H1 (cell line): Measurements from ENCODE around the gene TRAK1. TPM values are rescaled to one million over a fixed set of nuclear protein-coding genes. Genes with fewer than 3 reads are reported as not detected.

Experiments used
- CTCF ChIA-PET: fragments of 300-600 bp; sonication (Branson Sonifier 250); formaldehyde crosslinking; loops from one replicate; lab custom pipeline; 2021; ENCODE audit not compliant: partially characterized antibody; lab: Charles Lee
- POLR2A ChIA-PET: fragments of 300-600 bp; sonication (Branson Sonifier 250); formaldehyde crosslinking; loops from one replicate; lab custom pipeline; 2021; ENCODE audit warnings: inconsistent platforms; ENCODE audit not compliant: partially characterized antibody; lab: Charles Lee
- DNase-seq, 2 experiments: peaks; one replicate each; pipeline versions ENCODE4 v3.0.0 to v3.0.0-alpha.2; 2010 to 2022; ENCODE audit warnings: low spot score in 2 of 2, low read depth in 1 of 2, mixed read lengths in 1 of 2
- FAIRE-seq: peaks from 2 replicates; lab custom pipeline; 2011; peaks lifted over from hg19 to GRCh38; lab: Jason Lieb, UNC
- H2AFZ ChIP-seq: 2 replicates; pipeline ENCODE4 v1.8.1; 2012; ENCODE audit warnings: low read length, inconsistent platforms
- H2AK5ac ChIP-seq: 2 replicates; pipeline ENCODE4 v1.6.1; 2013; ENCODE audit warnings: low read depth, low read length
- H2BK120ac ChIP-seq: replicated peaks from 2 replicates; pipeline ENCODE3; 2013; ENCODE audit warnings: low read depth, low read length, inconsistent platforms
- H2BK12ac ChIP-seq: 2 replicates; pipeline ENCODE4 v1.6.1; 2013; ENCODE audit warnings: low read depth, low read length
- H2BK15ac ChIP-seq: 2 replicates; pipeline ENCODE4 v1.6.1; 2013; ENCODE audit warnings: low read length
- H2BK20ac ChIP-seq: 2 replicates; pipeline ENCODE4 v1.6.1; 2013; ENCODE audit warnings: low read length
- H2BK5ac ChIP-seq: 2 replicates; pipeline ENCODE4 v1.6.1; 2013; ENCODE audit warnings: low read depth, low read length
- H3K14ac ChIP-seq: 2 replicates; pipeline ENCODE4 v1.6.1; 2013; ENCODE audit warnings: inconsistent platforms; ENCODE audit not compliant: insufficient read length
- H3K18ac ChIP-seq: 2 replicates; pipeline ENCODE4 v1.6.1; 2013; ENCODE audit warnings: low read length; ENCODE audit errors: extremely low read depth
- H3K23ac ChIP-seq: 2 replicates; pipeline ENCODE4 v1.6.1; 2013; ENCODE audit warnings: inconsistent platforms; ENCODE audit not compliant: insufficient read length
- H3K23me2 ChIP-seq: 2 replicates; pipeline ENCODE4 v1.6.1; 2013; ENCODE audit warnings: low read depth, low read length
- H3K27ac ChIP-seq: 2 replicates; pipeline ENCODE4 v1.6.1; 2011; ENCODE audit warnings: low read depth, low read length, inconsistent platforms
- H3K27me3 ChIP-seq, 4 experiments: replicated peaks in 1 of 4; 1 replicate in 1 of 4; 2 replicates in 3 of 4; pipeline versions ENCODE4 v1.6.1 to v1.8.1; 2011 to 2013; ENCODE audit warnings: low read length in 3 of 4, mild to moderate bottlenecking in 3 of 4, inconsistent platforms in 2 of 4, mixed read lengths in 2 of 4, moderate library complexity in 1 of 4; ENCODE audit not compliant: control insufficient read depth in 3 of 4, insufficient read depth in 3 of 4; ENCODE audit errors: extremely low read depth in 1 of 4
- H3K36me3 ChIP-seq, 4 experiments: 2 replicates each; pipeline versions ENCODE4 v1.6.1 to v1.8.1; 2011 to 2013; ENCODE audit warnings: mild to moderate bottlenecking in 4 of 4, low read length in 3 of 4, moderate library complexity in 2 of 4, control low read depth in 1 of 4, inconsistent platforms in 1 of 4; ENCODE audit not compliant: insufficient read depth in 4 of 4, control insufficient read depth in 2 of 4
- H3K4ac ChIP-seq: replicated peaks from 2 replicates; pipeline ENCODE3; 2013; ENCODE audit warnings: low read length, low read depth, mixed read lengths, inconsistent platforms; ENCODE audit not compliant: insufficient read length
- H3K4me1 ChIP-seq, 4 experiments: replicated peaks in 1 of 4; 1 replicate in 1 of 4; 2 replicates in 3 of 4; pipeline versions ENCODE4 v1.6.1 to v1.8.1; 2011 to 2013; ENCODE audit warnings: low read length in 3 of 4, inconsistent platforms in 2 of 4, mixed read lengths in 1 of 4; ENCODE audit not compliant: insufficient read depth in 4 of 4, control insufficient read depth in 3 of 4
- H3K4me2 ChIP-seq, 2 experiments: 2 replicates each; pipeline versions ENCODE4 v1.6.1 to v1.8.1; 2011 to 2013; ENCODE audit warnings: low read depth in 2 of 2, low read length in 2 of 2, control low read depth in 1 of 2, inconsistent platforms in 1 of 2, mild to moderate bottlenecking in 1 of 2; ENCODE audit not compliant: insufficient read depth in 1 of 2
- H3K4me3 ChIP-seq, 4 experiments: fragments of 200-600, 300-600 bp in 1 of 4; sonication (generic), shearing (Covaris generic), sonication (Bioruptor Twin) in 1 of 4; 2 replicates each; pipeline versions ENCODE4 v1.5.1 to v1.8.1; 2011 to 2016; ENCODE audit warnings: low read length in 4 of 4, low read depth in 3 of 4, control low read depth in 2 of 4, inconsistent platforms in 2 of 4, mild to moderate bottlenecking in 2 of 4, mixed read lengths in 1 of 4, moderate library complexity in 1 of 4; ENCODE audit not compliant: insufficient read depth in 2 of 4; ENCODE audit errors: extremely low read depth in 1 of 4
- H3K56ac ChIP-seq: replicated peaks from 2 replicates; pipeline ENCODE3; 2013; ENCODE audit warnings: low read depth, mild to moderate bottlenecking, mixed read lengths, low read length, inconsistent platforms; ENCODE audit not compliant: insufficient read length
- H3K79me1 ChIP-seq: 2 replicates; pipeline ENCODE4 v1.6.1; 2013; ENCODE audit warnings: low read depth, low read length, control low read depth
- H3K79me2 ChIP-seq, 2 experiments: 2 replicates each; pipeline versions ENCODE4 v1.6.1 to v1.8.1; 2012 to 2013; ENCODE audit warnings: low read length in 2 of 2, mild to moderate bottlenecking in 2 of 2, inconsistent platforms in 1 of 2; ENCODE audit not compliant: insufficient read depth in 2 of 2, control insufficient read depth in 1 of 2
- H3K9ac ChIP-seq, 4 experiments: replicated peaks in 1 of 4; 1 replicate in 1 of 4; 2 replicates in 3 of 4; pipeline versions ENCODE4 v1.6.1 to v1.8.1; 2011 to 2013; ENCODE audit warnings: low read depth in 3 of 4, low read length in 3 of 4, control low read depth in 2 of 4, mild to moderate bottlenecking in 2 of 4, moderate library complexity in 2 of 4, inconsistent platforms in 1 of 4; ENCODE audit errors: extremely low read depth in 1 of 4
- H3K9me3 ChIP-seq, 2 experiments: 2 replicates each; pipeline versions ENCODE4 v1.6.1 to v1.8.1; 2012 to 2013; ENCODE audit warnings: mild to moderate bottlenecking in 2 of 2, moderate library complexity in 2 of 2, control low read depth in 1 of 2, inconsistent platforms in 1 of 2, low read depth in 1 of 2, low read length in 1 of 2, mixed read lengths in 1 of 2; ENCODE audit not compliant: insufficient read depth in 2 of 2
- H4K20me1 ChIP-seq, 2 experiments: replicated peaks in 1 of 2; 2 replicates each; pipeline versions ENCODE3 to v1.8.1; 2011 to 2013; ENCODE audit warnings: inconsistent platforms in 2 of 2, low read length in 2 of 2, mild to moderate bottlenecking in 1 of 2; ENCODE audit not compliant: insufficient read depth in 2 of 2, control insufficient read depth in 1 of 2
- H4K5ac ChIP-seq: 2 replicates; pipeline ENCODE4 v1.6.1; 2013; ENCODE audit warnings: low read length, low read depth, mixed read lengths, inconsistent platforms; ENCODE audit not compliant: insufficient read length
- H4K8ac ChIP-seq: 2 replicates; pipeline ENCODE4 v1.8.0; 2013; ENCODE audit warnings: mild to moderate bottlenecking, moderate library complexity, low read length, inconsistent platforms; ENCODE audit not compliant: insufficient read depth; ENCODE audit errors: extremely low read depth
- H4K91ac ChIP-seq: replicated peaks from 2 replicates; pipeline ENCODE3; 2013; ENCODE audit warnings: low read length, mixed read lengths, inconsistent platforms; ENCODE audit not compliant: insufficient read length
- CTCF ChIP-seq, 3 experiments: IDR thresholded peaks; 1 replicate in 2 of 3; 2 replicates in 1 of 3; pipeline versions ENCODE4 v1.5.1 to v1.6.1; 2011; ENCODE audit warnings: low read length in 3 of 3, mild to moderate bottlenecking in 3 of 3, inconsistent platforms in 2 of 3, low read depth in 1 of 3, moderate library complexity in 1 of 3; ENCODE audit not compliant: insufficient read depth in 1 of 3; ENCODE audit errors: control extremely low read depth in 1 of 3
- RAD21 ChIP-seq, 2 experiments: IDR thresholded peaks in 1 of 2; conservative IDR thresholded peaks in 1 of 2; 2 replicates each; pipeline ENCODE4 v1.6.1; 2011; ENCODE audit warnings: low read depth in 2 of 2, low read length in 2 of 2, improper control_type of control experiment in 1 of 2, inconsistent platforms in 1 of 2, mild to moderate bottlenecking in 1 of 2, moderate library complexity in 1 of 2
- TBP ChIP-seq: IDR thresholded peaks from 2 replicates; pipeline ENCODE4 v1.6.1; 2011; ENCODE audit warnings: low read depth, low read length, improper control_type of control experiment
- WGBS, 2 experiments: shearing (Covaris generic) in 1 of 2; methylation state at CpG; one replicate each; pipeline versions ENCODE4 v1.1.6 to v1.1.7; 2013 to 2015; ENCODE audit warnings: low lambda C conversion rate in 2 of 2, mixed read lengths in 2 of 2, inconsistent platforms in 1 of 2, low coverage in 1 of 2, missing lambda C conversion rate in 1 of 2; ENCODE audit not compliant: insufficient replicate concordance in 2 of 2, insufficient coverage in 1 of 2, insufficient read length in 1 of 2; ENCODE audit errors: extremely low coverage in 1 of 2, missing lambda C conversion rate in 1 of 2; 5-methylcytosine and 5-hydroxymethylcytosine counted together
- polyA plus RNA-seq, 7 experiments: library from polyadenylated mRNA; depleted of rRNA in 3 of 7; stranded (reverse) in 5 of 7; unstranded in 2 of 7; fragments of >200 nt in 5 of 7; fragments of 200-250 nt in 2 of 7; gene quantifications; 1 replicate in 5 of 7; 2 replicates in 1 of 7; 4 replicates in 1 of 7; pipeline versions ENCODE4 v1.2.1 to v1.2.3, GENCODE V29; 2011 to 2013; ENCODE audit warnings: missing spikeins in 2 of 7, mixed read lengths in 2 of 7
- total RNA-seq: library from RNA; stranded (reverse); fragmentation: NEBNext Ultra II Directional; extraction: Animal tissue kit (Norgen Biotek cat#: 25700); gene quantifications from 2 replicates; pipeline ENCODE4 v1.2.1, GENCODE V29; 2021

The TRAK1 gene
- total and polyA plus RNA-seq, 2 of the 8 experiments (the other 6 are each of a cell fraction or from before 2014, with no cell fraction given): 21.3 to 32.7 TPM

DNA sequence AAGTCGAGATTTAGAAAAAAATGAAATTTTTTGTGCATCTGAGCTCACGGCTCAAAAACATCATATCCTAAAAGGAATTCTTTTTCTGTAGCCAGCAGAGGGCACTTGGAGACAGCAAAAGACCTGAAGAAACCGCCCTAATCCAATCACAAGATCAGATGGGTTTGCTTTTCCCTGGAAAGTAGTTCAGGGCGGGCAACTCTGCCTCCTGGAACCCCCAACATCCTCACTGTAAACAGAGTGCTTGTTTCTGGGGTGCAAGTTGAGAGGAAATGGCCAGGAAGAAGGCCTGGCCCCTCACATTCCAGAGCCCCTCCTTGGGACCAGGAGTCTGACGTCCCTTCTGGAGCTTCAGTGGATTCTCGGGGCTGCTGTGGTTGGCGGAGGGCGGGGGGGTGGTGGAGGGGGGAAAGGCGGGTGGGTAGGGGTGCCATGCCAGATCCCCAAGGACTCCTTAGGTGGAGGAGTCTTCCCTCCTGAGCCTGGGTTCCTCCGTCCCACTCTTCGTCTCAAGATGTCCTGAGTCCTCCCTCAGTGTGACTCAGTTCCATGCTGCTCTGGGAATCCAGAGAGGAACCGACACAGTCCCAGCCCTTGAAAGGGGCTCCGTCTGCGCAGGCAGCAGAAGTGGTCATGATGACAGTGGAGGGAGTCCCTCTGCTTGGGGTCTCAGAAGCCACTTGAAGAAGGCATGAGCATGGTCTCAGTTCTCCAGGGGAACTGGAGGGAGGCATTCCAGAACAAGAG lies 139.0 kb downstream of the TRAK1 start:
- Histone ChIP-seq H3K9me3 (no peaks in the 10 kb centered on the region), H3K4me3 (no peak overlapping the region), H3K79me2 (no peaks in the 10 kb centered on the region), H3K23me2 (no peaks in the 10 kb centered on the region; the same call in 1 of the 2 replicates), H2BK5ac (no peak overlapping the region), H3K4me2 (peak overlapping the region in 1 of 2 experiments; percentile 5; a peak in 1 of 4 replicates), H3K23ac (no peak overlapping the region), H3K9ac (no peak overlapping the region), H2BK12ac (peak overlapping the region; percentile 84; the same call in 1 of the 2 replicates), H2AFZ (peak overlapping the region; percentile 96), H4K91ac (no peak overlapping the region), H2AK5ac (no peak overlapping the region), H2BK120ac (no peak overlapping the region), H4K8ac (no peak overlapping the region), H2BK15ac (peak overlapping the region; percentile 48; the same call in 1 of the 2 replicates), H2BK20ac (0 out of 2 replicates have a peak overlapping the region, but pooled peaks have one; percentile 61), H3K18ac (no peak overlapping the region), H3K56ac (no peak overlapping the region), H3K4me1 (0 out of 7 replicates have a peak, but pooled peaks cover 0 to 4% (median 0%) of the 10 kb centered on the region in 4 experiments), H3K4ac (no peak overlapping the region), H3K27me3 (no peaks in the 10 kb centered on the region; a peak in 1 of 7 replicates), H4K20me1 (no peaks in the 10 kb centered on the region), H3K36me3 (no peaks in the 10 kb centered on the region; a peak in 1 of 8 replicates), H3K14ac (no peak overlapping the region), H3K79me1 (no peaks in the 10 kb centered on the region), H3K27ac (no peak overlapping the region), H4K5ac (no peak overlapping the region)
- WGBS, 2 experiments: 73% methylated on average over 11 of the region's 14 CpGs; no CpG with 5 or more reads in 1 of the 2 experiments
- FAIRE-seq (peak; percentile 78), DNase-seq (no peak)
- TF ChIP-seq TBP (no peak), RAD21 (IDR thresholded peaks at IDR 0.05 in 1 of 2, conservative IDR thresholded peaks at IDR 0.05 in 1 of 2; ENCODE audit: low read depth in 2 of 2, low read length in 2 of 2) (peak; percentile 86 to 88), CTCF (IDR thresholded peaks at IDR 0.05; ENCODE audit: control extremely low read depth in 1 of 3, insufficient read depth in 1 of 3, low read depth in 1 of 3, low read length in 3 of 3) (peak in 2 of 3 experiments; percentile 61 to 67; a peak in 3 of 4 replicates)
- ChIA-PET POLR2A (interaction anchor here (0.6 to 1.1 kb wide), 3 partner anchors 46 to 321 kb away, joined by 3 to 5 read pairs (median 3); no protein-coding TSS in a partner anchor), CTCF (interaction anchor here (0.6 to 6.1 kb wide), 47 partner anchors 11 to 422 kb away, joined by 3 to 69 read pairs (median 4); partner anchors contain the start of gene VIPR1)
